Lung microvascular endothelial cell (primary cell): Measurements from ENCODE around the gene ZNF529. TPM values are rescaled to one million over a fixed set of nuclear protein-coding genes. Genes with fewer than 3 reads are reported as not detected.
A peak's percentile ranks its signal among the peaks of the same experiment; 100 is the strongest.
"Not testable (repeated sequence)": the region's sequence is repeated elsewhere in the genome, so short reads cannot be mapped to it uniquely, and the experiment has no call there.

Experiments used
- DNase-seq, 2 donors: peaks; one replicate each; pipeline versions ENCODE4 v3.0.0 to v3.0.0-alpha.2; 2010; ENCODE audit warnings: low read depth in 2 of 2
- total RNA-seq: library from RNA; depleted of rRNA; stranded (reverse); fragments of >200 nt; gene quantifications from 2 replicates; pipeline ENCODE4 v1.2.1, GENCODE V29; 2014

Gene ZNF529
- 3.5 and 6.0 TPM in 2 replicates for total RNA-seq

DNA sequence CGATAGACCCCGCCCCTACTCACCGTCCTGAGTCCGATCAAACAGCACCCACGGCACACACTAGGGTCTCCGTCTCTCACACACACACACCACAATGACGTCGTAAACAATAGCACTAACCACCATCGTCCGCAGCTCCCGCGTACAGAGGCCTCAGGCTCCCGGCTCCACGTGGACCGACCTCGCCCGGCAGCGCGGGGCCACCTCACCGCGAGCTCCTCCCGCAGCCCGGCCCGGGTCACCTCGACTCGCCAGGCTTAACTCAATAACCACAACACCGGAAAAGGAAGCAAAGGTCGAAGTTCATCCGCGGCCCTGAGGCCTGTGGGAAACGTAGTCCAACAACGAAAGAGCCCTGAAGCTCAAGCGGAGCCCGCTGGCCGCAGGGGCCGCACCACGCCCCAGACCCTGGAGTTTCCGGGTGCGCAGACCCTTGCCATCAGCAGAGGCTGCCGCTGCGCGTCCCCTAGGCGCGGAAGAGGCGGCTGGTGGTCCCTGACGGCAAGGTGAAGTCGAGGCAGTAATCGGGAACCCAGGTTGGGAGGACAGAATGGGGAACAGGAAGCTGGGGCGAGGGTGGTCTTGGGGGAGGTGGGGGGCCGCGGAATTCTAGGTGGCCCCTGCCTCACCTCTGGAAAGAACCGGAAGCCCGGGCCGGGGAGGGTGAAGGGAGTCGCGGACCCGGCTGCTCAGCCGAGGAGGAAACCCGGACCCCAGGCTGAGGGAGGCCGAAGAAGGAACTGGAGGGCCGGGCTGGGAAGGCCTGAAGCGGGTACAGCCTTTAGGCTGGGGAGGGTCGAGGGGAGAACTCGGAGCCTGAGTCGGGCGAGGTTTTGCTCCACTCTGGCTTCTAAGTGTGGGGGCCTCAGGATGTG lies at the start of gene ZNF529:
ZNF529 (minus strand) TSS at position 273 of the 875 bp plus-strand sequence. CDS start 946 bp downstream, outside the sequence.
- DNase-seq: peak; percentile 90 to 95

DNA sequence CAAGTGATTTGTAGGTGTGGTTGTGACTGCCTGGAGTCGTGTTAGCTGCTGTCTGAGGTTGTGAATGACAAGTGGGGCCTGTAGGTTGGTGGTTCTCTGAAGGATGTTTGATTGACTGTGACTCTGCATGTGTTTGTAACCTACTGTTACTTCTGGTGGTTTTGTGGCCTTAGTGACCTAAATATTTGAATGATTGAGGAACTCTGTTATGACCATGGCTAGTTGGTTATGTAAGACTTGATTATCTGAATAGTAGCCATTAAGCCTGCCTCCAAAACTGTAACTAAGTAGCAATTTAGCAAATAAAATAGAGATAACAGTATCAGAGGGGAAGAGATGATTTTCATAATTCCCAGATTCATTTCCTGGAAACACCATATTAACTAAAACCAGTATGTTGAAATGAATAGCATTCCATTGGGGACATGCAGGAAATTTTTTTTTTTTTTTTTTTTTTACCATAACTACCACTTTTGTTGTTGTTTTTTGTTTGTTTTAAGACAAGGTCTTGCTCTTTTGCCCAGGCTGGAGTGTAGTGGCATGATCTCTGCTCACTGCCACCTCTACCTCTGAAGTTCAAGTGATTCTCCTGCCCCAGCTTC lies 32.9 kb upstream of the ZNF529 start:
- DNase-seq: no peak

DNA sequence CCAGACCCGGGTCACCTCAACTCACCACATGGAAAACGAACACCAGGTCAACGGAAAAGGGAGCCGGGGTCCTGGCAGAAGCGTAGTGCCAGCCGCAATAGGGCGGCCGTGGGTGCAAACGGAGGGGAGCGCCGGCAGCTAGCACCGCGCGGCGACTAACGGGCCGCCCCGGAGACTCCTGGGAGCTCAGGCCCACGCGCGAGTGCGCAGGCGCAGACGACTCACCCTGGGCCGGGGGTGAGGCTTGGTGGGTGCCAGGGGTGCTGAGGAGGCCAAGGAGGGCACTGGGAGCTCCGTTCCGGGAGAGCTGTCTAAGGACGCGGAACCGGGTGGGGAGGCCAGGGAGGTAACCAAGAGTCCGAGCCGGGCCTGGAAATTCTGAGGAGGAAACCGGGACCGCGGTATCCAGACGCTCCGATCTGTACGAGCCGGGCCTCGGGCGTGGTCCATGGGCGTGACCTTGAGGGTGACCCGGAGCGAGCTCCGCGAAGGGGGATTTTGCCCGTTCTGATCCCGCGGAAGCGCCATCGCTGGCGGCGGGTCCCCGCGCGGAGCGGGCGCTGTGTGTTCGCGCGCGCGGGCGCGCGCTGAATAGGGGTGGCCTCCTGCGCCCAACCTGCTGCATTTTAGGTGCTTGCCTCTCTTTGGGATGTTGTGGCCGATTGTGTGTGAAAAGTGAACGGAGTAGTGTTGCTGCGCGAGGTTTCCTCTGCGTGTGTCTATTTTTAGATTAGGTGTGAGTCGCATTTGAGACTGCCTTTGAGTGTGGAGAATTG lies 32.2 kb upstream of the ZNF529 start, which contains the start of gene ZNF382:
ZNF382 (plus strand) TSS at position 213 of the 776 bp plus-strand sequence. CDS start 4,602 bp downstream, outside the sequence.
- peak; percentile 51 to 74 for DNase-seq

DNA sequence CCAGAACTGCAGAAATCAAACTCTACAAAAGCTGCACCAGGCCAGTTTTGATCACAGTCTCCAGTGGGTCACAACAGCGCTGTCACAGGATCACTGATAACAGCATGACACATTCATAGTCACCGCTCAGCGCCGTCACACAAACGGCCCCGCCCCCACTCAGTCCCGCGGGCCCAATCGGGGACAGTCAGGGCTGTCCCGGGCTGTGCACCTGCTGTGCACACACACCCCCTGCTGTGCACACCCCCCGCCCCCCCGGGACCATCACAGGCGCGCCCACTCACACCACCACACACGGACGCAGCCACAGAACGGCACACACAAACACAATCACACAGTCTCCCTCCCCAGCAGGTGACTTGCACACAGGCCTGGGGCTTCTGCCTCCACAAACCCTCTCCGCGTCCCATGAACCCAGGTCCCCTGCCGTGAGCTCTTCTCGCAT lies 31.6 kb upstream of the ZNF529 start:
- DNase-seq: peak; percentile 46 to 80

DNA sequence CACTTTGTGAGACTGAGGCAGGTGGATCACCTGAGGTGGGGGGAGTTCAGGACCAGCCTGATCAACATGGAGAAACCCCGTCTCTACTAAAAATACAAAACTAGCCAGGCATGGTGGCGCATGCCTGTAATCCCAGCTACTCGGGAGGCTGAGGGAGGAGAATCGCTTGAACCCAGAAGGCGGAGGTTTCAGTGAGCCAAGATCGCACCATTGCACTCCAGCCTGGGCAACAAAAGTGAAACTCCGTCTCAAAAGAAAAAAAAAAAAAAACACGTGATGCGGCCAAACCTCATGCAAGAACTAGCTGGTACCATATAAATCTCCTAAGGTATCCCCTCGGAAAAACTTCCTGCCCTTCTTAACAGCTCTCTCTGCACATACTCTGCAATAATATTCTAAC lies 29.6 kb upstream of the ZNF529 start:
- not testable (repeated sequence) for DNase-seq

DNA sequence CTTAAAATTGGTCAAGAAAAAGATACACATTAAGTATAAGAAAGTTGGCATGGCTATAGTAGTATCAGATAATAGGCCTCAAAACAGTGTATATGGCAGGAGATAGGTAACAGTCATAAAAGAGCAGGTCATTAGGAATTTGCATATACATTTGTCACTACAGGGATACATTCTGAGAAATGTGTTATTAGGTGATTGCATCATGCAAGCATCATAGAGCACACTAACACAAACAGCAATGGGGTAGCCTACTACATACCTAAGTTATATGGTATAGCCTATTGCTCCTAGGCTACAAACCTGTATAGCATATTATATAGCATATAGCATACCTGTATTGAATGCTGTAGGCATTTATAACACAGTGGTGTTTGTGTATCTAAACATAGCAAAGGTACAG lies 6.2 kb upstream of the ZNF529 start:
- DNase-seq: no peak

DNA sequence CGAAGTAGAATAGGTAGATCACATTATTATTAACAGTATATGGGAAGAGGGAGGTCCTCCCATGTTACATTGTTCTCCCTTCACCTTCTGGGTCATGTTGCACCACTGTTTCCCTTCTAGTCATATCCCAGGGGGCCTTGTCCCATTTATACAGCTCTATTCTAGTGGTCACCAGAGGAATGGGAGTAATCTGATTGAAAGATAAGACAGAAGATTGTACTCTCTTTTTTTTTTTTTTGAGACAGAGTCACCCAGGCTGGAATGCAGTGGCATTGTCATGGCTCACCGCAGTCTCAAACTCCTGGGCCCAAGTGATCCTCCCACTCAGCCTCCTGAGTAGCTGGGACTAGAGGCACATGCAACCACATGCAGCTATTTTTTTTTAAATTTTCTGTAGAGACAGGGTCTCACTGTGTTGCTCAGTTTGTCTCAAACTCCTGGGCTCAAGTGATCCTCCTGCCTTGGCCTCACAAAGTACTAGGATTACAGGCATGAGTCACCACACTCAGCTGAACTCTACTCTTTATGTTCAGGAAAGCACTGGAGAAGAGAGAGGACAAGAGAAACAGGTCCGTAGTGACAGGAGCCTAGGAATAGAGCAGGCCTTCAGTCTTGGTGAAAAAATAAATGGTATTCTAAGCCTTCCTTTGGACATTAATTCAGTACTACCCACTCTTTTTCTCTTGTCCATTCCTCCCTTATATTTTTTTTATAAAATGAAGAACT lies 4.3 kb upstream of the ZNF529 start:
- DNase-seq: no peak

DNA sequence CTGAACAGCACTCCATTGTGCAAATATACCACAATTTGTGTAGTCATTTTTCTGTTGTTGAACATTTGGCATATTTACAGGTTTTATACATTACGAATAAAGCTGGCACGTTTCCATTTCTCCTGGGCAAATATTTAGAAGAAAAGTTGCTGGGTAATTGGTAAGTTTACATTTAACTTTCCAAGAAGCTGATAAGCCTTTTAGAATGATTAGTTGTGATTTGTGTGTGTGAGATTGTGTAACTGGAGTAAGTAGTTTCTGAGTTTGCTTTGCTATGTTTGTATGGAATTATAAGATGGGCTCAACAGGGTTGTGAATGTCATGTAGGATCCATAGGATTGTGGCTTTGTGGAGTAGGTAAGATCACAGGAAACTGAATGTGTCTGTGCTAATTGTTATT lies 1.6 kb upstream of the ZNF529 start:
- DNase-seq: no peak

DNA sequence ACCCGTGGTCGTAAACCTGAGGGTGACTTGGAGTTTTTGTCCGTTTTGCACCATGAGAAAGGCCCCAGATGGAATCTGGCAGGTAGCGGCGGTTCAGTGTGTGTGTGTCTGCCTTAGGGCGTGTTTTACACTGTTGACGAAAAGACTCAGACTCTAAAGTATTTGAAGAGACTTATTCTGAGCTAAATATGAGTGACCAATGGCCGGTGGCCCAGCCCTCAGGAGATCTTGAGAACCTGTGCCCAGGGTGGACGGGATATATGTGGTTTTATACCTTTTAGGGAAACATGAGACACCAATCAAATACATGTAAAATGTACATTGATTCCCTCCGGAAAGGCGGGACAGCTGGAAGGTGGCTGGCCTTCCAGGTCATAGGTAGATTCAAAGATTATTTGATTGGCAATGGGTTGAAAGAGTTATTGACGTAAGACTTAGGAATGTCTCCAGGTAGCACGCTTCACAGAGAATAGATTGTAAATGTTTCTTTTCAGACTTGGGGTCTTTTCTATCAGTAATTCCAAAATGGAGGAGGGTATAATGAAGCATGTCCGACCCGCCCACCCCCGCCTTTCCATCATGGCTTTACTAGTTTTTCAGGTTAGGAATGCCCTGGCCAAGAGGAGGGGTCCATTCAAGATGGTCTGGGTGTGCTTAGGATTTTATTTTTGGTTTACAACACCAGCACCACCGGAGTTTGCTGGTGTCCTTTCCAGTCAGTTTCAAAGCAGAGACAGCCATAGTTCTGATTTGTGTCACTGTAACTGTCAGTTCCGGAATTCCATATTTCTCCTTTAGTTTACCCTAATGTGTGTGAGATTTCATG lies 1.0 kb upstream of the ZNF529 start:
- DNase-seq: peak; percentile 35

DNA sequence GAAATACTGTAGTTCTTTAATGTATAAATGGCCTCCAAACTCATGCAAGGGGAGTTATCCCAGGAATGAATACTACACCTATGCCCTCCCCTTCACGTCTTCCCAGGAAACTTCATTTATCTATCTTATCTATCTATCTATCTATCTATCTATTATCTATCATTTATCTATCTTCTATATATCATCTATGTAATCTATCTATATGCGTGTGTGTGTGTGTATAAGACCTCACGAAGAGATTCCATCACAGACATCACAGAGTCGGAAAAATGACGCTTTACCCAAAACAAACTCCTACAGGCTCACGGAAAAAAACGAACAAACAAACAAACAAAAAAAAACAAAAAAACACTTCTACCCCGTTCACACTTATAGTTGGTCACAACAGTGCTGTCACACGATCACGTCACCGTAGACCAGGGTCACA lies 486 bp downstream of the ZNF529 start:
- no peak for DNase-seq

DNA sequence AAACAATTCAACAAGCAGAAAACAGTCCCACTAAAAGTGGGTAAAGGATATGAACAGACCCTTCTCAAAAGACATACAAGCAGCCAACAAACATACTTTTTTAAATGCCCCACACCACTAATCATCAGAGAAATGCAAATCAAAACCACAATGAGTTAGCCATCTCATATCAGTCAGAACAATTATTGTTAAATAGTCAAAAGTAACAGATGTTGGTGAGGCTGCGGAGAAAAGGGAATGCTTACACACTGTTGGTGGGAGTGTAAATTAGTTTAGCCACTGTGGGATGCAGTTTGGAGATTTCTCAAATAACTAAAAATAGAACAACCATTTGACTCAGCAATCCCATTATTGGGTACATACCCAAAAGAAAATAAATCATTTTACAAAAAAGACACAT lies 8.7 kb downstream of the ZNF529 start:
- no peak for DNase-seq

DNA sequence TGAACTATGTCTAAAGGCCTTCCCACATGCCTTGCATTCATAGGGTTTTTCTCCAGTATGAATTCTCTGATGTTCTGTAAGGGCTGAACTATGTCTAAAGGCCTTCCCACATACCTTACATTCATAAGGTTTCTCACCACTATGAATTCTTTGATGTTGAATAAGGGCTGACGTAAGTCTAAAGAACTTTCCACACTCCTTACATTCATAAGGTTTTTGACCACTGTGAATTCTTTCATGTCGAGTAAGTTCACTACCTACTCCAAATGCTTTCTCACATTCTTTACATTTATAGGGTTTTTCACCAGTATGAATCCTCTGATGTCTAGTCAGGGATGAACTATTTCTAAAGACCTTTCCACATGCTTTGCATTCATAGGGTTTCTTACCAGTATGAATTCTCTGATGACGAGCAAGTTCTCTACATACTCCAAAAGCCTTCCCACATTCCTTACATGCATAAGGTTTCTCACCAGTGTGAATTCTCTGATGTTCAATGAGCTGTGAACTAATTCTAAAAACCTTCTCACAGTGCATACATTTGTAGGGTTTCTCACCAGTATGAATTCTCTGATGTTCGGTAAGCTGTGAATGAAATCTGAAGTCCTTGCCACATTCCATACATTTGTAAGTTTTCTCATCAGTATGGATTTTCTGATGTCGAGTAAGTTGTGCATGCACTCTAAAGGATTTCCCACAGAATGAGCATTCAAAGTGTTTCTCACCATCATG lies 25.9 kb downstream of the ZNF529 start:
- peak; percentile 4 to 6 for DNase-seq

DNA sequence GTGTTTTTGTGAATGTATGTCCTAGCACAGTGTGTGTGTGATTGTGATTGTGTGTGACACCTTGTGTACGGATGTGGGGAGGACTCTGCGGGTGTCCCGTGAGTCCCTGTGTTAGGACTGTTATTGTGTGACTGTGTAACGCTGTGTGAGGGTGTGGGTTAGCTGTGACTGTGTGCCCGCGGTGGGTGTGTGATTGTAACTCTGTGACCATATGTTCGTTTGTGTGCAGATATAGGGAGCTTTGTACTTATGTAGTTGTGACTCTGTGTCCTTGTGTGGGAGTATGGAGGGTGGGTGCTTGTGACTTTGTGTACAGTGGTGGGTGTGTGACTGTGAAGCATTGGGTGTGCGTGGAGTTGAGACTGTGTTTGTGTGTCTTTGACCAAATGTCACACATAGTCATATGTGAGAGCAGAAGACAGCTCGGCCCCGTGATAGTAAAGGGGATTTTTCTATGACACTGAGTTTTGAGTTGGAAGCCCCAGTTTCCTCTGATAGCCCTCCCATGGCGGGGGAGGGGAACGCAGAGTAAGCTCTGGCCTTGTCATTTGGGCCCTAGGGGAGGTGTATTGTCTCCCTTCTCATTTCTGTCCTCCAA lies 44.1 kb downstream of the ZNF529 start:
- DNase-seq: peak in 1 of 2 donors; percentile 17

DNA sequence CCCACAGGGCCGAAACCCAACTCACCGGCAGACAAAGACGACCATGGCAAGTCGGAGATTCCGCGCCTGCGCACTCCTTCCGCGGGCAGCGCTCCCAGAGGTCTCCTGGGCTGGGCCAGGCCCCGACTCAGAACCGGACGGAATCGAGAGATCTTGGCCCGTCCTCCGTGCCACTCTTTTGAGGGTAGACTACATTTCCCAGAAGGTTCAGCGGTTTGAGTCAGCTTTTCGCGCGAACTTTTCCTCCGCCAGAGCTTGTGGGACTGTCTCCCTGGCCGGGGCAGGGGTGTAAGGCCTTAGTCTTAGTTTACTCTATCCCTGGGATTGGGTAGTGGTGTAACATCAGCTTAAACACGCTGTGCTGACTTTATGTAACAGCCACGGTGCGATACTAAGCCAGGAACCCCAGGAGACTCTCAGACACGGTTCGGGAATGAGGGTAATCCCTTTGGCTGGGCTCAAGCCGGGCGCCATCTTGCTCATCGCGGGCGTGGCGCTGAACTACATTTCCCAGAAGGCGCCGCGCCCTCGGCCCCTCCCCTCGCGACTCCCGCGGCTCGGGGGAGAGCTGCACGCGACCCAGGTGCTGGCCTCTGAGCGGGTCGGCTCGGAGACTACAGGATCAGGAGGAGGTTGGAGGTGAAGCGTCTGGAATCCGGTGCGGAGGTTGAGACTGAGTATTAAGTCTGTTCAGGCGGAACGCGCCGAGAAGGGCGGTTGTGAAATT lies 44.7 kb downstream of the ZNF529 start, which contains the start of gene ZNF260:
ZNF260 (minus strand) TSS at position 78 of the 727 bp plus-strand sequence. CDS start 13,033 bp downstream, outside the sequence.
- DNase-seq: peak; percentile 98

DNA sequence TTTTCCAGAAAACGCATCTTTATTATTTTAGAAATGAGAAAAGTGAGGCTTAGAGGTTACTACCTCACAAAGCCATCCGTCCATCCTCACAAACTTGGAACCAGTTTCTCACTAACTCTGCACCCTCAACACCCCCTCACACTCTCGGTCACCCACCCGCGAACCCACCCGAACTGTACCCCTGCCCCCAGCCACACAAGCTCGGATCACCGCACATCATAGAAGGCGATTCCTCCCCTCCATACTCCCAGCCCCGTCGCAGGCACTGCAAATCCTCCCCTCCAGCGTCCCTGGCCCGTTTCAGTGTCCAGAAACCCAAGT lies 45.3 kb downstream of the ZNF529 start:
- DNase-seq: no peak

DNA sequence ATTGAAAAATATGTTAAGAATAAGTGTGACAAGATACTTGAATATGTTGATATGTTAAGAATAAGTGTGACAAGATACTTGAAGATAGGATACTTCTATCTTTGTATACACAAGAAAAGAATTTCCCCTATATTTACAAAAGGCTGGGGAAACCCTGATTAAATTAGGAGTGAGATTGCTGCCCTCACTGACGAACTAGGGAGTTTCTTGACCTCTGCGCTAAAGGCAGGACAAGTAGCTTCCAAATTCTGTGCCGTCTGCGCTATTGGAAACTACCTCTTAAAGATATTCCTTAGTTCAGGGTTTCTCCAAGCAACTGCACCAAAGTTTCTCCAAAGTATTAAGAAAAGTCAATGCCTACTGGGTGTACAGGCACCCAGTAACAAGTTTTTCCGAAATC lies 45.8 kb downstream of the ZNF529 start:
- DNase-seq: peak in 1 of 2 donors; percentile 15

DNA sequence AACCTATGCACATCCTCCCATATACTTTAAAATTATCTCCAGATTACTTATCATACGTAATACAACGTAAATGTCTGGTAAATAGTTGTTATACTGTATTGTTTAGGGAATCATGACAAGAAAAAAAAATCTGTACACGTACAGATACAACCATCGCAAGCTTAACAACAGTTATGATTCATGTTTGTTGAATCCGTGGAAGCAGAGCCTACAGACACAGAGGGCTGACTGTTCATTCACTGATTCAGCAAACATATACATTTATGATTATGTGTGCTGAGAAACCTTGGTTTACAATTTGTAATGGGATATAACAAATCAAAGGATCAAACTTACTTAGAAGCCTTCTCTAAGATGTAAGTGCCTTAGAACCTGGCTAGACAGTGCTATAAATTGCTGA lies 46.5 kb downstream of the ZNF529 start:
- DNase-seq: no peak

DNA sequence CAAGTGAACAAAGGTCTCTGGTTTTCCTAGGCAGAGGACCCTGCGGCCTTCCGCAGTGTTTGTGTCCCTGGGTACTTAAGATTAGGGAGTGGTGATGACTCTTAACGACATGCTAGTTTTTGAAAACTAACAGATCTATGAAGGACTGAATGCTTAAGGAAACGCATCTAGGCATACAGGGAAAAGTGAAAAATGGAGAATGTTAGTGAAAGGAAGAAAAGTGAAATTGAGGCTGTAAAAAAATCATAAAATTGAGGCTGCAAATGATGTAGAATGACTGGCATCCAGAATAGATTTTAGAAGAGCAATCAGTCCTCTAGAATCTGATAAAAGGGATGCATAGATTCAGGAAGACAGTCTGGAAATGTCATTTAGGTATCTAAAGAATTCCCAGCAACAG lies 48.5 kb downstream of the ZNF529 start:
- DNase-seq: no peak
